Stimulated activated CD4-positive, alpha-beta T cell treated with anti-CD3 and anti-CD28 coated beads, Interleukin-15, amount 100 ng/mL, for 1 hour (primary cell): ENCODE results near the gene CFI.
"Not testable (repeated sequence)": the region's sequence is repeated elsewhere in the genome, so short reads cannot be mapped to it uniquely, and the experiment has no call there.

Experiments used
- DNase-seq, 2 donors: peaks; one replicate each; pipeline ENCODE4 v3.0.0-alpha.2; 2020; ENCODE audit warnings: low read depth in 1 of 2, low spot score in 1 of 2

Gene CFI

DNA sequence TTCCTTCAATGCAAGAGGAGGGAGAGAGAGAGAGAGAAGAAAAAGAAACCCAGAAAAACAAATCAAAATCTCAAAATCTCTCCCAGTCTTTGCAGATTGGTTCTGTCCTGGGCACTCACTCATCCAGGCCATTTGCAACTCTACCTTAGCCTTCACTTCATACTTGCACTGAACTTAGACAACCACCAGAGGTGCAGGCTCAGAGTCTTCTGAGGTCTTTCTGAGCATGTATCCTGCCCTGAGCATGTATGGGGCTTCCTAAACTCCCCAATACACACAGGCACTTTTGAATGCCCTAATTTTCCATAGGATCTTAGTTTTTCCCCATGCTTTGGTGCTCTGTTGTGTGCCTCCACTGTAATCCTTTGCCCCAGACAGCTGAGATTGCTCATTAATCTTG, 2.9 kb downstream of the CFI start:
- DNase-seq = no peak

DNA sequence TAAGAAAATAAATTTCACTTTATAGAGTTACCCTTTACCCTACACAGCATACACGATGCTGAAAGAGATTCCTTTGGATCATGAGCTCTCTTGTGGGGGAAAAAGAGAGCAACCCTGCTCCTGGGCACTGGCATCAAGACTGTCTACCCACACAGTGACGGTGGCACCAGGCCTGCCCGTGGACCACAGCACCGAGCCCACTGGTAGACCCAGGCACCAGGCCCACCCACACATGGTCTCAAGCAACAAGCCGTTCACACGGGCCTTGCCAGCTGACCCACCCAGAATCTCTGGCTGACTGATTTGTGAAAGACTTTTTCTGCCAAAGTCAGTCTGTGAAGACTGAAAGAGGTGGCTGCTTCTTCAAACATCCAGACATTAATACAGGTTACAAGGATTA, 6.7 kb downstream of the CFI start:
- no peak for DNase-seq

DNA sequence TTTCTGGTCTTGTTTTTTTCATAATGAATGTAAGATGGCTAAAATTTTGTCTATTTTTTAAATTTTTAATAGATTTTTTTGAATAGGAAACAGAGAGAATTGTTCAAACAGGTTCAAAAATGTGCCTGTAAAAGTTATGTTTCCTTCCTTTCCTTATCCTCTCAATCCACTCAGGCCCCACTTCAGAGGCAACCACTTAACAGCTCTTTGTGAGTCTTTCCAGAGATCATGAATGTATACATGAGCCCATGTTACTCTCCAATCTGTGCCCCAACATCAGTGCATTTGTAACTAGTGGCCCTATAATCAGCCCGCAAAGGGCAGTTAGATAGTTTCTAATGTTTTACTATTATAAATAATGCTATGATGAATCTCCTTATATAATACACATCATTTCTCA, 14.0 kb downstream of the CFI start:
- no peak for DNase-seq

DNA sequence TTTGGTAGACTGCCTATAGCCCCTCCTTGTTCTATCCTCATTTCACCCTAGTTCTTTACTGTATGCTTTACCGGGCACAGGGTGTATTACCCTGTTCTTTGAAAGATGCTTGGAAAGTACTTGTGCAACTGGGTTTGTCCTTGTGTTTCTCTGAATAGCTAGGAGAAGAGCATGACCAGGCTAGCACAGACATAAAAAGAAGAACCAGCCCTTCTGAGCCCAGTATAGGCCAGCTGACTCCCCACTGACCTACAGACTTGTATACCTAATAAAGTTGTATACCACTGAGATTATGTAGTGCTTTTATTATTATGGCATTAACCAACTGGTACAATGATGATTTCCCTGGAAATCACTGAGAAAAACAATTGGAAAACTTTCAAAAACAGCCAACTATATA, 15.0 kb downstream of the CFI start:
- no peak for DNase-seq

DNA sequence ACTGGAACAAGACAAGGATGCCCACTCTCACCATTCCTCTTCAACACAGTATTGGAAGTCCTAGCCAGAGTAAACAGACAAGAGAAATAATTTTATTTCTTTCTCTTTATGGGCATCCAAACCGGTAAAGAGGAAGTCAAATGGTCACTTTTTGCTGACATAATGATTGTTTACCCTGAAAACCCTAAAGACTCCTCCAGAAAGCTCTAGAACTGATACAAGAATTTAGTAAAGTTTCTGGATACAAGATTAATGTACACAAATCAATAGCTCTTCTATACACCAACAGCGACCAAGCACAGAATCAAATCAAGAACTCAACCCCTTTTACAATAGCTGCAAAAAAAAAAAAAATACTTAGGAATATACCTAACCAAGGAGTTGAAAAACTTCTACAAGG, 19.7 kb downstream of the CFI start:
- not testable (repeated sequence) for DNase-seq

DNA sequence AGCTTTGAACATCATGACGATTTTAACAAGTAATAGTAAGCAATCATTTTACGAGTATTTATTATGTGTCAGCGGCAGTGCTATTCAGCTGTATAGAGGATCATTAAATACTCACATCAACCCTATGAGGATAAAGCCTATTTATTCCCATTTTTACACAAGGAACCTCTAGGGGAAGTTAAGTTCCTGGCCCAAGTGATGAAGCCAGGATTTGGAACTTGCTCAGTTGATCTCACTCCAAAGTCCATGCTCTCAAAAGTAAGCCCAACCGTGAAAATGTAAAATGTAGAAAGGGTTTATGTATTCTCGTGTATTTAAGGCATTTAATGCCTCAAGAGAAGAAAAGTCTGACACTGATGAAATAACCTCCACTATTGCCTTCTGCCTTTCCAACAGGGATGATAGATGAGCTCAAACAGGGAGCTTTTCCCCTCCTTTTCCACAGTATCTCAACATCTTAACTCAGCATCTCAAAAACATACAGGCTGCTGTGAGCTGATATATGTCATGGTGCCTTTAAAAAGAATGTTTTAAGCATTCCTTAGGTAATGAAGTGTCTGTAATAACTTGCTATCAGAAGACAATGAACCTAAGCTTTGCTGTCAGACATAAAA, 36.9 kb downstream of the CFI start:
- DNase-seq = no peak

DNA sequence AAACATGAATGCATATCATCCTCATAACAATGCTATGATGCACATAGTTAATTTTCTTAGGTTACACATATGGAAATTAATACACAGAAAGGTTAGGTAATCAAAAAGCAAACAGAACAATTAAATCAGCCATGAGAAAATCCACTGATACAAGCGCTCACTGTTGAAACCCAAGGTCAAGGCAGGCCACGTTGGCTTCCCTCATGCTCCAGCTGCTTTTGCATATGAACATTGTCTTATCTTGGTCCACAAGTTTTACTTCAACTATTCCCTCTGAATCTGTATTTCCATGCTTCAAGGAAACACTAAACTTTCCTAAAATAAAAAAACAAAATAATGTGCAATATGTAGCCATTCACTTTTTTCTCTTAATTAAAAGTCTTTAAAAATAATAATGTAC, 37.4 kb downstream of the CFI start:
- DNase-seq = no peak

DNA sequence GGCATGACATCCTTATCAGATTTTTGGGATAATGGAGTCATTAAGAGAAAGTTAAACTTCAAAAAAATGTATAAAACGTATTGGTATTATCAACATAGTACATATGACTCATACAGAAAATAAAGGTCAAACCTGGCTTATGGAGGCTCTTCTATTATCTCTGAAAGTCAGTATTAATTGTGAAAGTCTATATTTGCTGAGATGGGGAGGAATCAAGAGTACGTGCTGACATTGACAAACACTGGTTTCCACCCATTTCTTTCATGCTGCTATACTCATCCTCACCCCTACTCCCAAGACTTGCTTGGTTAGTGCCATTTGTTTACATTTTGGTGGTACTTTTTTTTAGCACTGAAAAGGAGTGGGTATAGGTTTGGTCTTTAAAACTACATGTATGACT, 41.1 kb downstream of the CFI start:
- no peak for DNase-seq

DNA sequence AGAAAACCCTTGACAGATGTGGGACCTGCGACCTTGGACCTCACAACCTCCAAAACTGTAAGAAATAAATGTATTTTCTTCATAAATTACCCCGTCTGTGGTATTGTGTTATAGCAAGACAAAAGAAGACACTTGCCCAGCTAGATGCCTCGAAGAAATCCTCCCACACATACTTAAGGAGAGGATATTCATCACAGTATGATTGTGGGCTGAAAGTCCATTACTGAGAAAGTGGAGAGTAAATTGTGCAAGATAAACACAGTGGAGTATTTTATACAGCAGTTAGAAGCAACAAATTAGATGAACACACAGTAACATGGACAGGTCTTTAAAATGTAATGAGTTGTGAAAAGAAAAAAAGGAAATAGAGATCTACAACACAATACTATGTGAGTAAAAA, 46.1 kb downstream of the CFI start:
- no peak for DNase-seq

DNA sequence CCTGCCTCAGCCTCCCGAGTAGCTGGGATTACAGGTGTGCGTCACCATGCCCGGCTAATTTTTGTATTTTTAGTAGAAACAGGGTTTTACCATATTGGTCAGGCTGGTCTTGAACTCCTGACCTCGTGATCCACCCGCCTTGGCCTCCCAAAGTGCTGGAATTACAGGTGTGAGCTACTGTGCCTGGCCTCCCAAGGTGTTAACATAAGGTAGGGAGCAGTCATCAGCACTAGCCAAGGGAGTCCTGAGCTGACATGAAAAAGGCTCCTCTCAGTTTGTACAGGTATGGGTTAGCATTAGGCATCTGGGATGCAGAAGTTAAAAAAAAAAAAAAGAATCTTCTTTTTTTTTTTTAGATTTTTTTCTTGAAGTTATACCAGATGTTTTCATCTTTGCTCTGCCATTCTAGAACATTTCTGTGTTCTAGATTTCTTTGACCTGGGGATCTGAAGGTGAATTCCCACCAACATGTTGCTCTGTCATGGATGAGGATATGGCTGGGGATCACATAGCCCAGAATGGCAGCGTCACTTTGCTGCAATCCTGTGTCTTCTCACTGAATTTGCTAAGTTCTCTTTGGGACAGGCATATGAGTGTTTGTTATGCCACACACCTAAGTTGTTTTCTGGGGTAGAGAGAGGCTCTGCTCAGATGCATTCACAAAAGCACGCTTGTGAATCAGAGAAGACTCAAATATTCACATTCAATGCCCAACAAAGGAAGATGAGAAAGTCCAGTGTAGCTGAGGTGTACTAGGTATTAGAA, 47.5 kb downstream of the CFI start:
- no peak for DNase-seq

DNA sequence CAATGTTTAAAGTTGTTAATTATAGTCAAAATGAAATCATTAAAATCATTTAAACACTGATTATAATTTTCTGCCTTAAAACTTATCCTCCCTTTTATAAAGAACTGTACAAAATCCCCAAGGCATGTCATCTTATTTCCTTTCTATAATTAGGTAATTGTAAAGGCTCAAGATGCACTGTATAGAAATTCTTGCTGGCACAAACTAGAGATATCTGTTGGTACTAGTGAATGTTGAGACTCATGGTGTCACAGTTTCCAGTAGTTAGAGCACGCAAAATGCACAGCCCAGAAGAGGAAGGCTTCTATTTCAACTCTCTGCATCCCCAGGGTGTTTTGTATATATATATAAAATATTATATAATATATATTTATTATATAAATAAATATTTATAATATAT, 49.3 kb downstream of the CFI start:
- DNase-seq = no peak

DNA sequence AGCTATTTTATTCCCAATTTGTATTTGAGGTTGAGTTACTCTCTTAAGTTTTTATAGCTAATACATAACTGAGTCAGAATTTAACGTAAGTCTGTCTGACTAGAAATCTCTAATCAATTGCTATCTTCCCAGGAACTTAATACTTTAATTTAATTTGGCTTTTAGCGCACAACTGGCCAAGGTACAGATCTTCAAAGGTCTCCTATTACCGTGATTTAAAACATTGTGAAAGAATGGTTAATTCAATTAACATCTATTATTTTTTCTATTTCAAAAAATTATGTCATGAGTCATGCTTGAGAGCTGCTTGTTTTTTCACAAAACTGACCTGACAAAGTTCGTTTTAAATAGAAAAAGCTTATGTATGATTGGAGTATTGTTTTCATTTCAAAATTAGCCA, 49.9 kb downstream of the CFI start:
- no peak for DNase-seq

DNA sequence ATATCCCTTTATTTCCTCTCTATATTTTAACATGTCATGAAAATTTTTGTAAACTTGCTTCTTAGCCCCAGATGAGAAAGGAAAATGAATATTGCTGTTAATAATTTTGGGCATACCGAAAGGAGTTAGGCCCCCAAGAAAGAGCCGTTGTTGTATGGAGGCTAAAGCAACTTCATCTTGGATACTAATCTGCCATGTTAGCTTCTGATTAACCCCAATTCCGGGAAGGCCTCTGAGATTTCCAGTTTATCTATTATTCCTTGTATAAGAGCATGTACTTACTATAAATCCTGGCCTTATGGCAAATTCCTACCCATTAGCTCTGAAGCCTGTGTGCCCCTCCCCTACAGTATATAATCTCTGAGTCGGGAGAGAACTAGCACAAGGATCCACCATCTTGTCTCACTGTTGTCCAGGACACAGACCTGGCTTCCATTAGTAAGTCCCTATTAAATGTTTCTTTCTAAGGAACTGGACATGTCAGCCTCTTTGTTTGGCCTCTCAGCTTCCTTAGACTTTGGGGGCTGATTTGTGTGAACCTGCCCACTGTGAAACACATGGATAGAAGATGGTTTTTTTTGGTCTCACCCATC, 51.1 kb downstream of the CFI start:
- no peak for DNase-seq

DNA sequence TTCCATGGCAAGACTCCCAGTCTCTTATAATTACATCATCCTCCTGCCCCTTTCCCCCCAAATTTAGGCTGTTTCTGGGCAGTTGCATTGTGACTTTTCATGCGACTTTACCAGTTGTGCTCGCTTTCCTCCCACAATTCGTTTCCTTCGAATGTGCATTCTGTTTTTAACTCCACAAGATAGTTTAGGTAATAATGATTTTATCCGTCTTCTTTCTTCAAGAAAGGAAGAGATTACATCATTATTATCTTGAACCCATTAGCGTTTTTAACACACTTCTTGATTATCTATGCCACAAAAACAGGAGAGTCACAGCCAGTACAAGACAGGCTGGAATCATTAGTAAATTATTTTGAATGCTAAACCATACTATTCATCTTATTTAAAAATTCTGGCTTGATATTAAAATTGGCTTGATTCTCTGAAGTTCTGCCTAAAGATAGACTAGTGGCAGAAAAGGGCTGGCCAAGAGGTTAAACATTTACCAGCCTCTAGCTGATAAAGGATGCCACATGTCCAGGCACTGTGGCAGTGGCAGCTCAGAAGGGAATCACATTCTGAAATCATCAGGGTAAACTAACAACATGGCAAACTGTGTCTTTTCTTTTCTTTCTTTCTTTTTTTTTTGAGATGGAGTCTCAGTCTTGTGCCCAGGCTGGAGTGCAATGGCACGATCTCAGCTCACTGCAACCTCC, 52.3 kb downstream of the CFI start:
- DNase-seq = no peak

DNA sequence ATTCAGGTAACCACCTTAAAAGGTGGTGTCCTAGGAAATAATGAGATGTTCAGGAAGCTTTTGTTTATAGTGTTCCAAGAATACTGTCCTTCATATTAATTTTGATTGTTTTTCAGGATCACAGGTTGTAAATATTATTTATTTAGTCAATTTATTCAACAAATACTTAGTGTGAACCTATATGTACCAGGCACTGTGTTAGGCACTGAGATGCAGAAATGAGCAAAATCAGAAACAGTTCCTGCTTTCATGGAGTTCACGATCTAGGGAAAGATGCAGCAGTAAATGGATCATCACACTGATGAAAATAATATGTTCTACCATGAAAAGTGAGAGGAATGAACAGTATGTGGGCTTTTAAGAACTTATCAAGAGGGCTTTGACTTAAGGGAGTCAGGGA, 53.7 kb downstream of the CFI start:
- no peak for DNase-seq

DNA sequence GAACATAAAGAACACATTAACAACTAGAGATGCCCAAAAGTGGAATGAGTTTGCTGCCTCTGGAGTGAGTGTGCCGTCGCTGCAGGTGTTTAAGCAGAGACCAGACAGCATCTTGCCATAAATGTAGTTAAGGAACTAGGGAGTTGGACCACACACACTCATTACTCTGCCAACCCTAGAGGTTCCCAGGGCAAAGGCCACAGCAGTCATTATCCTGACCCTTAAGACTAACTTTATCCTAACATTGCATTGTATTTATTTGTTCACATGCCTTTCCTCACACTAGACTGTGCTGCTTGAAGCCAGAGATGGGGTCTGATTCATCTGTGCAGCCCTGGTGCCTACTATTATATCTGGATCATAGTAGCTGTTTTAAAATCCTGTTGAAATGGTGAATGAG, 55.1 kb downstream of the CFI start:
- no peak for DNase-seq

DNA sequence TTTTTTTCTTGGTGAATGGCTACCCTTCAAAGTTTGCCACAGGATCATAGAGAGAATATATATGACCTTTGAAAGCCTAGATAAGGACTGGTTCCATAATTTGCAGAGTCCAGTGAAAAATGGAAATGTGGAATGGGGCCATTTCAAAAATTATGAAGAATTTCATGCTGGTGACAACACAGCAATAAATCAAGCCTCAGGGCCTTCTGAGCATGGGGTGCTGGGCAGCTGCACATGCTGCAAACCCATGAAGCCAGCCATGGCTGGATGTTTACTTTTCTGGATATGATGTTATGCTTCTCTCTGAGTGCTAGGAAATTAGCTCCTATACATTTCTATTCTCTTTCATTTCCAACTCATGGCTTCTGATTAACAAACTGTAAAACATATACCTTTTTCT, 56.0 kb downstream of the CFI start:
- DNase-seq = no peak

DNA sequence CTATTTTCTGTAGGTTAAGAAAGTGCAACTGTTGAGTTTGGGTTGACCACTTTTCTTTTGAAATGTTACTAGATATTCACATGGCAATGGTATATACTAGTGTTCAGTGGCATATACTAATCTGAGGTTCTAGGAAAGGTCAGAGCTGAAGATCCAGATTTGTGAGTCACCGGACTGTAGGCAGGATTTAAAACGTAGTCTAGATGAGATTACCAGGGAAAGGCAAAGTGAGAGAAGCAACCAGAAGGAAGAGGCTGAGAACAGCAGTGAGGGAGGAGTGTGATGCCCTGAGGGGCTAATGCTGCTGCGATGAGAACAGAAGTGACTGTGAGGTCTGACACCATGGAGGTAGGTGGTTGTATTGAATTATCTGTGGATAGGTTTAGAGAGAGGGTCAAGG, 62.3 kb downstream of the CFI start:
- DNase-seq = no peak

DNA sequence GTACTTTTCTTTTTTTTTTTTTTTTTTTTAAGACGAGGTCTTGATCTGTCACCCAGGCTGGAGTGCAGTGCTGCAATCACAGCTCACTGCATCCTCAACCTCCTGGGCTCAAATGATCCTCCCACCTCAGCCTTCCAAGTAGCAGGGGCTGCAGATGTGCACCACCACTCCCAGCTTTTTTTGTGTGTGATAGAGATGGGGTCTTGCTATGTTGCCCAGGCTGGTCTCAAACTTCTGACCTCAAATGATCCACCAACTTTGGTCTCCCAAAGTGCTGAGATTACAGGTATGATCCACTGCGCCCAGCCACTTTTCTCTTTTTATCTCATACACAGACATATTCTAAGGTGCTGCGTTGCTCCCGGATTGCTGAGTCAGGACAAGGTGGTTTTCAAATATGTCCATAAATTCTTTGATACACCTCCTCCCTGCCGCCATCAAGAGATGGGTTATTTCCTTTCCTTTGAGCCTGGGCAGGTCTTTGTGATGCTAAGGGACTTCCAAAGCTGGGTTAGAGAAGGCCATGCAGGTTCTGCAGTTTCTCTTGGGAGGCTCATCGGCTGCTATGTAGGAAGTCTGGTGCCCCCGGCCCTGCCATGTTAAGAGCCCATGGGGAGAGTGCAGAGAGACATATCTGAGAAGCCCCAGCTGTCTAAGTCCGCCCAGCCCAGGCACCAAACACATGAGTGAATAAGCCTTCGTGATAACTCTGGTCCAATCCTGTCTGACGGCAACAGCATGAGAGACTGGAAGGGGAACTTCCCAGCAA, 63.5 kb downstream of the CFI start:
- DNase-seq = no peak

DNA sequence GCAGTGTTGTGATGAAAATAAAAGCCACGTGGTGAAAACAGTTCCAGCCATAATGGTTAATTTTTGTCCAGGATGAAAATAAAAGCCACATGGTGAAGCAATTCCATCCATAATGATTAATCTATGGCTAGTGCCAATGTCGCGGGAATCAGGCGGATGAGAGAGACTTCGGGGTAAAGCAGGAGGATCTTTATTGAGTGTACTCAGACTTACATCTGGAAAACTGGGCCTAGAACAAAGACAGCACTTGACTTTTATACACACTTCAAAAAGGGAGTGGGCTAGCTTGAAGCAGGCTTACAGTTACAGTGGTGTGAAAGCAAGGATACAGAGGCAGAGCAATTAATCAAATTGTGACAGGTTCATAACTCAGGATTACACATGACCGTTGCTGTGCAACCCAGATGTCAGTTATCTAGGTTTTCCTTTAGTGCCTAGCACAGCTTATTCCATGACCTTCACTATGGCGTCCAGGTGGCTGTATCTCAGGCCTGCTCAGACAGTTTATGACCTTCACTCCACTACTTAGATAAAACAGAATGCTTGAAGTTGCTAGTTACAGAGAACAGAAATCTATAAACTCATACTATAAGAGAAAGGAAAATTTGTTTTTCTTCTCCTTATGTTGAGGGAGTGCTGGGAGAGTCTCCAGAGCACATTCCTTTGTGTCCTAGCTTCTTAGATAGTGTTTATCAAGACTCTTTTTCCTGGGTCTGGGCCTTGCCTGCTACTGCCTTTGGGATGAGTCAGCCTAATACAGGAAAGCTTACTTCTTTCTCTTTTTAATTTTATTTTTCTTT, 66.0 kb downstream of the CFI start:
- no peak for DNase-seq

DNA sequence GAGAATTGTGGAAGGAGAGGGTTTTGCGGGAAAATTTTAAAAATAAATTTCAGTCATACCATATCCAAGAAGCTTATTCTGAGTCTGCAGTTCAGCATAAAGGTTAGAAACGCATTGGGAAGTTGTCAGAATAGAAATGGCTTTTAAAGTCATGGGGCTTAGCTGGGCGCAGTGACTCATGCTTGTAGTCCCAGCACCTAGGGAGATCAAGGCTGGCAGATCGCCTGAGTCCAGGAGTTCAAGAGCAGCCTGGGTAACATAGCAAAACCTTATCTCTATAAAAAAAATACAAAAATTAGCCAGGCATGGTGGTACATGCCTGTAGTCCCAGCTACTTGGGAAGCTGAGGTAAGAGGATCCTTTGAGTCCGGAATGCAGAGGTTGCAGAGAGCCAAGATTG, 68.1 kb downstream of the CFI start:
- no peak for DNase-seq
